ENCODE data around the gene TMEM59. TPM values are rescaled to one million over a fixed set of nuclear protein-coding genes. Genes with fewer than 3 reads are reported as not detected.
"Not testable (repeated sequence)": the region's sequence is repeated elsewhere in the genome, so short reads cannot be mapped to it uniquely, and the experiment has no call there.

Gene TMEM59
- polyA plus RNA-seq, 12 donors, result 127 to 204 (median 159) TPM; not detected in 1

DNA sequence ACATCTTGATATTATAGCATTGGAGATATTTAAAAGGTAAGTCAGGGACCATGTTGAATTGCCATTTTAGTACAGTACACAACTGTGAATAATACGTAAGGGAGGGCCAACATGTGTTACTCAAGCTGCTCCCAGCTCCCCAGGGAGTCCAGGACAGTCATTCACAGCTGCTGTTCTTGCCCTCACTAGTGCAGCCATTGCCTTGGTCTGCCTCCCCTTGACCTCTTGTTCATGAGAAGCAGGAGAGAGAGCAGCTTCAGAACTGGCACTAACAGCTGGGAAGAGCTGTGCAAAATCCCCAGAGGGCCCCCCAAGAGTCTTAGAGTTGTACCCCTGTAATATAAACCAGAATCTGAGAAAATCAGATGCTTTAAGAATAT, 16.8 kb upstream of the TMEM59 start:
- no peak for DNase-seq

DNA sequence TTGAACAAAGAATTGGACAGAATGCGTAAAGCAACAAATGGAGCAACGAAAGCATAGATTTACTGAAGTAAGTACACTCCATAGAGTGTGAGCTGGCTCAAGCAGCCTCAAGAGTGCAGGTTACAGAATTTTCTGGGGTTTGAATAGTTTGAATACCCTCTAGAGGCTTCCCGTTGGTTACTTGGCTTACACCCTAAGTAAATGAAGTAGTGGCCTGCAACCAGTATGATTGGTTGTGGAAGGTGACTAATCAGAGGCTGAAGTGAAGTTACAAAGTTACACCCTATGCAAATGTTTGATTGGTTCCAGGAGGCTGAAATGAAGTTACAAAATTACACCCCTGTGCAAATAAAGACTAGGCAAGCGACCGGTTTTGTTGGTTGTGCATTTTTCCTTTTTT, 11.3 kb upstream of the TMEM59 start:
- no peak for DNase-seq

DNA sequence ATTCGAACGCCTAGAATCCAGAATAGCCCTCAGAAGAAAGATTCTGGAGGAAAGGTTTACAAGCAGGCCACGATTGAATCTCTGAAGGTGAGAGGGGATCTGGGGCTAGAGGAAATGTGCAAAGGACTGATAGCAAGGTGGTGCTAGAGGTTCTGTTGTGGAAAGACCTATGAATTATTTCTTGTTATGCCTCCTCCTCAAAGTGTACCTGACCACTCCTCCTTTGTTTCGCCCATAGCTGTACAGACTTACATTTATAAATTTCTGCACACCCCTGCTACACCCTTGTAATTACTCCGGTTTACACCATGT, 1.4 kb upstream of the TMEM59 start:
- DNase-seq, result peak; percentile 1

DNA sequence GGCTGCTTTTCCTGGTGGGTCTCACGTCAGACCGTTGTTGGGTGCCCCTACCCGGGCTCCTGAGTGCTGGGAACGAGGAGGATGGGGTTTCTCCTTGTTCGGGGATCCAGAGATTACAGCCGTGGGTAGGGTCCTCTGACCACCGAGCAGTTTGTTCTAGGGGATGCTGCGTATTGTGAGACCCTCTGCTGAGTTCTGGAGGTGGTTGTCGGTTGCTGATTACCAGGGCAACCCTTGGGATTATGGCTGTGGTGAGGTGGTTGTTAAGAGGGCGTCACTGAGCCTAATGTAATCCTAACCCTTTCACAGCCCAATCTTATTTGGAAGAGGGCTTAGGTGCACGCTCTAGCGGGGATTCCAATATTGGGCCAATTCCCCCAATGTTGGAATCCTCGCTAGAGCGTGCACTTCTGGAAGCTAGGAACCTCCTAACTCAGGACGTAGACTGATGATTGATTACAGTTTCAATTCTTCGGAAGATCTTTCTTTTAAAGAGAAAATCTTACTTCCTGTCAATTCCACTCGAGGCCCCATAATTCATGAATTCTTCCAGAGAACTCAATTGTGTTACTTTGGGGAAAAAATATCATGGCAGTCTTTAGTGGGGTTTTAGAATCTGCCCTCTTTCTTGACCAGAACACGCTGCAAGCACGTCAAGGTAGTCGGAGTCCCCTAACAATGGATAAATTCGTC, 887 bp upstream of the TMEM59 start:
- DNase-seq, result peak; percentile 27

GRCh38 chr1:54052431-54052933, 522 bp downstream of the TMEM59 start:
- DNase-seq, result peak; percentile 59

DNA sequence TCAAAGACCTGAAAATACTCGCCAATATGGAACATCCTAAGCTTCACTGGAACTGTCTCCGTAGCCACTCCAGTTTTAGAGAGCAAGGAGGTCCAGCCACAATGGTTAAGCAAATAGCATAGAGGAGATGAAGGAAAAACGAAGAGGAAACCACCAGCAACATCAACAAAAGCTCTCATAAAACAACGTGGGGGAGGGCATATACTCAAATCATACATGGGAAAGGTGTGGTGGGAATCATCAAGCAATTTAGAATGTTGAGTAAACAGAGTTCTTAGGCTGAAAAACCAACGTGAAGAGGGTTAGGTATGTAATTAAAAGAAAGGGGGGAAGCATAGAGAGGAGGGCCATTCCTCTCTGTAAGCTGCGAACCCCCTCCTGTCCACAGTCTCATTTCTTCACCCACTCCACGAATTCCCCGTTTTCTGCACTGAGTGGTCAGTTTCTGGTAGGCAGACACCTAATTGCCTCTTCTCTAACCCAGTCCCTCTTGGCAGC, 1.0 kb downstream of the TMEM59 start:
- DNase-seq, result peak; percentile 6

- not testable (repeated sequence) for DNase-seq
Observed at GRCh38 chr1:54050435-54050834, 2.6 kb downstream of the TMEM59 start.

DNA sequence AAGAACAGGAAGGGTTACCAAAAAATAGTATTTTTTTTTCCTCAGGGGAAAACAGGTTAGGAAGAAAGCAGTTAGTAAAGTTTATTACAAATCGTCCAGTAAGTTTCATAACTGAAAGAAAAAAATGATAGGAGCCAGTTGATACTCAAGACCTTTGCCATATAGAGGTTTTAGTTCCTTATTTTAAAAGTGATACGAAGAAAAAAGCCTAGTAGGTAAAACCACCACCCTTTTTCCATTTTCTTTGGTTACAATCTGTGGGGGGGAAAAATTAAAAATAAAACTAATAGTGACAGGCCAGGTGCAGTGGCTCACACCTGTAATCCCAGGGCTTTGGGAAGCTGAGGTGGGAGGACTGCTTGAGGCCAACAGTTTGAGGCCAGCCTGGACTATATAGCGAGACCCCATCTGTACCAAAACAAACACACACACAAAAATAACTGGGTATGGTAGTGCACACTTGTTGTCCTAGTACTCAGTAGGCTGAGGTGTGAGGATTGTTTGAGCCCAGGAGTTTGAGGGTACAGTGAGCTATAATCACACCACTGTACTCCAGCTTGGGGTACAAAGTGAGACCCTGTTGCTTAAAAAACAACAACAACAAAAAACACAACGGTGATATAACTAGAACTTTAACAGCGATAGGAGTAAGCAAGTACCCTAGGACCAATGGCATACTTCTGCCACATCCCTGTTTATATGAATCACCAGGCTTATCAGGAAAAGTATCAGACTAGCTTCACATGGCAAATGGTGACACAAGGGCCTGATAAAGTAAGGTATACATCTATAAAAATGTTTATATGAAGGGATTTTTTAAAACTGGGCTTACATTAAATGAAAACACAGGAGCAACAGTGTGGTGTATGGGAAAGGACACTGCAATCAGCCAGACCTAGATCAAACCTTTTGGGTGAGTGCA, 5.4 kb downstream of the TMEM59 start:
- DNase-seq, result no peak

GRCh38 chr1:54046671-54047383, 6.2 kb downstream of the TMEM59 start:
- DNase-seq, result no peak

DNA sequence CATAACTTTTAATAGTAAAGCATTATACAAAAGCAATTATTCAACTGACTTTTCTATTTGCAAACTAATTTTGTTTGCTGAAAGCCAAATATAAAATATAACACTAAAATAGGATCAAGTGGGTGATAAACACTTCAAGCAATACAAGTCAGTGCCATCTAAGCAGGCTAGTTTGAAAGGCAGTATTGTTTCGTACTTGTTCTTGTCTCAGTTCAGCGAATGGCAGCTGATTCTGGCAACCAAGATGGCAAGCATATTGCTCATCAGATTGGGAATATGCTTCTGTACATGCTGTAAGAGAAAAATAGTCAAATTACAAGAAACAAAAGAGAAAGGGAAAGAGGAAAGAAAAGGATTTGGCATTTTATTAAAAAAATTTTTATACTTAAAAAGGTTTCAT, 7.5 kb downstream of the TMEM59 start:
- no peak for DNase-seq

DNA sequence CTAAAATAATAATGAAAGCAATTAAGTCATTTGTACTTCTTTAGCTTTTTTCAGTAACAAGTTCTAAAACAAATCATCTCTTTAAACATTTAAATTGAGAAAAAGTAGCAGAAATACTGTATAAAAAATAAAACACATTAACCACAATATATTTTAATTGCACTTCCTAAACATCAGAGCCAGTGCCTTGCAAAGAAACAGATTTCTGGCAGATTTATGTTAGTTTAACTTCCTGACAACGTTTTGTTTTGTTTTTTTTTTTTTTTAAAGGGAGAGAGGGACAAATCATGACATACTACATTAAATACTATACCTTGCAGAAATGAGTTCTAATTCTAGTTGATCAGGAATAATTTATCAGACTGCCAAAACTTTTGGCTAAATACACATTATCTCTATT, 11.2 kb downstream of the TMEM59 start:
- no peak for DNase-seq

DNA sequence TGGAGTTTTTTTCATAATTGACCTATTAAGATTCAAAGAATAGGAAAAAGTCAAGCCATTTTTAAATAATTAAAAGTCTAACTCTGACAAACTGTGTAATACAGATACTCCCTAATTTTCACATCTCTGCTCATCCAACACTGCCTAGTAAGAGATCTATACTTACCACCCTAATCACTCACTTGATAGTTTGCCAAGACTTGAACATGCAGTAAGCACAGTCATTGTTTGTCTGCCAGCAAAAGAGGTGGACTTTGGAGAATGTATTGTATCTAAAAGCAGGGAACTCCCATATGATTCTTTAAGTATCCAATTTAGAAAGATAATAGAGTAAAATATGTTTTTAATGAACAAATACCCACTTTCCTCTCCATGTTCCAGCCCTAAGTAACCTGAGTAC, 15.5 kb downstream of the TMEM59 start:
- no peak for DNase-seq

DNA sequence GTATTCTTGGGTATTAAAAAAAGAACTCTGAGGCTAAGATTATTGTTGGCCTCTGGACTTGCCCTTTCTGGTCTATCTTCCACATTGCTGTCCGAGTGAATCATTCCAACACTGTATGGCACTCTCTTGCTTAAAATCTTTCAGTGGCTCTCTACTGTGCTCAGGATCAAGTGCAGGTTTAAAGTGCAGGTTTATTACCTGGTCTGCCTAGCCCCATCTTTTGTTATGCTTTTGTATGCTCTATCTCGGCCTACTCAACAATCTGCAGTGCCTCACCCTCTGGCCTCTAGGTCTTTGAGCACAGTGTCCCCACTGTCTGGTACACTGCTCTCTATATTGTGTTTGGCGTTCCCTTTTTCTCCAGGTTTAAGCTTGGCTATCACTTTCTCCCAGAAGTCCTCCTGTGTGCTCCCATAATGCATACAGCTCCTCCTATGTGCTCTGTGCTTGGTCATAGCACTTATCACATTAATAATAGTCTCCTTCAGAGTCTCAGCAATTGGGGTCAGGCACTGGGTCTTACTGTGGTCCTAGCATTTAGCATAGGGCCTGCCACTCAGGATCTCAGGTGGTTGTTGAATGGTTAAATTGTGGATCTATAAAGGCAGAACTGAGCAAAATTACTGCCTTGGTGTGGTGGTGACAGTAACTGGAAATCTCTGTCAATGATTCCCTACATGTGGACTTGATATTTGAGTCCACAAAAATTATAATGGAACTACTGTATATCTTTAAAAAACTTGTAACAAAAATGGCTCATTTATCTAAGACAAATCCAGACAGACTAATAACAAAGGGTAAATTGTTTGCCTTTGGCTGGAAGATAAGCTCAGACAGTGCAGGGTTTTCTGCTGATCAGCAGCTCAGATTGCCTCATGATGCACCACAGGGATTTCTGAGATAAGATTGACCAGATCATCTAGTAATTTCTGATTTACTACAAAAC, 24.4 kb downstream of the TMEM59 start:
- DNase-seq, result no peak

DNA sequence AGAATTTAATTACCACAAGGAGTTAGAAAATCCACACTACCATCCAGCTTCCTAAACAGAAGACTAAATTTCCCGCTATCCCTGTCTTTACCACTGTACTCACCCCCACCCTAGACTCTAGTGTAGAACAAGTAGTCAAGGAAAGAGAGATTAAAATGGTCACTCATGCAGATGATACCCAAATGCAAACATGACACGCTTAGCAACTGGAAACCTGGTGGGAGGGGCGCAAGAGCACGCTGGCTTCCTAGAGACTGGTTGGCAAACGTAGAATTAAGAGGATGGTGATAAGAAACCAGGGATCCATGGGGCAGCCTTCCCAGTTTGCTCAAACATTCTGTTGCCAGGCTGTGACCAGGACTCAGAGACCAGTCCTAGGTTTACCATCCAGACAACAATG, 25.2 kb downstream of the TMEM59 start:
- no peak for DNase-seq

DNA sequence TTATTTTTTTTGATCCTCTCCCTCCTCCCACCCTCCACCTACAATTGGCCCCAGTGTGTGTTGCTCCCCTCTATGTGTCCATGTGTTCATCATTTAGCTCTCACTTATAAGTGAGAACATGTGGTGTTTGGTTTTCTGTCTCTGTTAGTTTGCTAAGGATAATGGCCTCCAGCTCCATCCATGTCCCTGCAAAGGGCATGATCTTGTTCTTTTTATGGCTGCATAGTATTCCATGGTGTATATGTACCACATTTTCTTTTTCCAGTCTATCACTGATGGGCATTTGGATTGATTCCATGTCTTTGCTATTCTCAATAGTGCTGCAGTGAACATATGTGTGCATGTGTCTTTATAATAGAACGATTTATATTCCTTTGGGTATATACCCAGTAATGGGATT, 28.2 kb downstream of the TMEM59 start:
- DNase-seq, result not testable (repeated sequence)

DNA sequence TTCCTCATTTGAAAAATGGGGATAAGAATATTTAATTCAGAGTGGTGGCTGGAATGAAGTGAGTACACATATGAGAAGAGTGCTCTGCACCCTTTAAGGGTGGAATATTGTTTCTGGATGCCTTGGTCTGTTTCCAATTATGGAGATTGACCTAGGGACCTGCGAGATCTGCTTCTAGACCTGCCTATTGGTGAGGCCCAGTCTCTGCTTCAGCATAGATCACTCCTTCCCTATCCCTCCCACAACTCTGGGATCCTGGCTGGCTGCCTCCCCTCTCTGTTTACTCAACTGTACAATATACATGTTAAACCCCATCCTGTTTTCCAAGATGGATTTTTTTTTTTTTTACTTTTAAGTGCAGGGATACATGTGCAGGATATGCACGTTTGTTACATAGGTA, 28.6 kb downstream of the TMEM59 start:
- DNase-seq, result no peak

- not testable (repeated sequence) for DNase-seq
Observed at GRCh38 chr1:54019562-54020176, 33.3 kb downstream of the TMEM59 start.

DNA sequence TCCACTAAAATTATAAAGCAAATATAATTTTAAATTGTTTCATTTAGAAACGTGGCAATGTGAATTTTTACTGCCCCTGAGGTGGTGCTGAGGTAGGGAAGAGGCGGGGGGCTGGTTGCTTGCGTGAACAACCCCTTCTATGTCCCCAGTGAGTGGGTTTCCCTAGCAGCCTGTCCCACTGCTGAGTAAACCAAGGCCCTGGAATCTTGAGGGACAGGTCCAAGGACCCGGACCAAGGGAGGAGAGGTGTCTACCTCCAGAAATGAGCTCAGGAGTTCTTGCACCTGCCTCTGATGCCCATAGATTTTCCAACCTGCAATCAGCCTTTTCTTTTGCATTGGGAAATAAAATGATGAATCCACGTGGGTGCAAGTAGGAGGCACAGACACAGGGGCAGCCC, 34.4 kb downstream of the TMEM59 start:
- DNase-seq, result no peak

DNA sequence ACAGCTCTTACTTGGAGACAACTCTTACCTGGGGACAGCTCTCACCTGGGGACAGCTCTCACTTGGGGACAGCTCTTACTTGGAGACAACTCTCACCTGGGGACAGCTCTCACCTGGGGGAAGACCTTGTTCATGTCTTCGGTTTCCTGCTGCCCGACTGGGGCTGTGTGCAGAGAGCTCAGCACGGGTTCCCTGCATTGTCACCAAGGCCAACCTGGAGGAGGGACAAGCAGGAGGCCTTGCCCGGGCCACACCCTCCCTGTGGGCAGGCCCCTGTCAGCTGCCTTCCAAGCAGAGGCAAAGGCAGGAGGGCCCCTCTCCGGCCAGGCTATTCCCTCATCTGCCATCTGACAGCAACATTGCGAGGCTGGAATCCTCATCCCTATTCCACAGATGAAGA, 35.0 kb downstream of the TMEM59 start, which contains the start of gene LDLRAD1:
Gene LDLRAD1, minus strand, starts transcription at position 208 of the 400 bp plus-strand sequence. Its CDS starts 74 bp downstream, at position 134.
- no peak for DNase-seq

Measured in muscle of arm (tissue), 12 donors.